Activated CD8-positive, alpha-beta memory T cell treated with anti-CD3 and anti-CD28 coated beads, Interleukin-2, amount 50 U/mL, for 4 hours (primary cell): ENCODE data around the gene S100A4.
"Not testable (repeated sequence)": the region's sequence is repeated elsewhere in the genome, so short reads cannot be mapped to it uniquely, and the experiment has no call there.

Source experiments
- DNase-seq: peaks from one replicate; pipeline ENCODE4 v3.0.0-alpha.2; 2020

The S100A4 gene

GRCh38 chr1:153532181-153532580 lies 13.4 kb downstream of the S100A4 start:
- peak; percentile 46 for DNase-seq

GRCh38 chr1:153531638-153532037 lies 14.0 kb downstream of the S100A4 start:
- no peak for DNase-seq

GRCh38 chr1:153527683-153528040 lies 17.9 kb downstream of the S100A4 start:
- no peak for DNase-seq

GRCh38 chr1:153527023-153527682 lies 18.5 kb downstream of the S100A4 start:
- no peak for DNase-seq

- DNase-seq = no peak
Measured at GRCh38 chr1:153526132-153526543, 19.5 kb downstream of the S100A4 start.

- no peak for DNase-seq
Measured at GRCh38 chr1:153525088-153525728, 20.4 kb downstream of the S100A4 start.

- DNase-seq = not testable (repeated sequence)
Measured at GRCh38 chr1:153522353-153523048, 23.1 kb downstream of the S100A4 start.

GRCh38 chr1:153521808-153522207 lies 23.8 kb downstream of the S100A4 start:
- not testable (repeated sequence) for DNase-seq

GRCh38 chr1:153520818-153521476 lies 24.7 kb downstream of the S100A4 start:
- no peak for DNase-seq

- DNase-seq = not testable (repeated sequence)
Measured at GRCh38 chr1:153520137-153520691, 25.4 kb downstream of the S100A4 start.

- DNase-seq = no peak
Measured at GRCh38 chr1:153519242-153519641, 26.4 kb downstream of the S100A4 start.

- DNase-seq = no peak
Measured at GRCh38 chr1:153515504-153516394, 29.9 kb downstream of the S100A4 start.

GRCh38 chr1:153513666-153514065 lies 31.9 kb downstream of the S100A4 start:
- no peak for DNase-seq

GRCh38 chr1:153513023-153513422 lies 32.6 kb downstream of the S100A4 start:
- no peak for DNase-seq

GRCh38 chr1:153510984-153511410 lies 34.6 kb downstream of the S100A4 start:
- DNase-seq = peak; percentile 84

GRCh38 chr1:153509729-153510354 lies 35.8 kb downstream of the S100A4 start:
- DNase-seq = peak; percentile 69

GRCh38 chr1:153509036-153509435 lies 36.6 kb downstream of the S100A4 start:
- no peak for DNase-seq

- no peak for DNase-seq
Measured at GRCh38 chr1:153507926-153508583, 37.6 kb downstream of the S100A4 start.

- DNase-seq = no peak
Measured at GRCh38 chr1:153506831-153507413, 38.7 kb downstream of the S100A4 start.

- DNase-seq = no peak
Measured at GRCh38 chr1:153506386-153506785, 39.2 kb downstream of the S100A4 start.

- no peak for DNase-seq
Measured at GRCh38 chr1:153505576-153505975, 40.0 kb downstream of the S100A4 start.
